Inflammatory macrophage (primary cell): ENCODE measurements around the gene AP1S1.
A peak's percentile ranks its signal among the peaks of the same experiment; 100 is the strongest.

Experiments used
- DNase-seq, 2 donors: peaks; one replicate each; pipeline ENCODE4 v3.0.0-alpha.2; 2020 to 2022

AP1S1 gene

GRCh38 chr7:101125989-101126650 is 28.2 kb upstream of the AP1S1 start:
- DNase-seq, result peak in 1 of 2 donors; percentile 28

DNA sequence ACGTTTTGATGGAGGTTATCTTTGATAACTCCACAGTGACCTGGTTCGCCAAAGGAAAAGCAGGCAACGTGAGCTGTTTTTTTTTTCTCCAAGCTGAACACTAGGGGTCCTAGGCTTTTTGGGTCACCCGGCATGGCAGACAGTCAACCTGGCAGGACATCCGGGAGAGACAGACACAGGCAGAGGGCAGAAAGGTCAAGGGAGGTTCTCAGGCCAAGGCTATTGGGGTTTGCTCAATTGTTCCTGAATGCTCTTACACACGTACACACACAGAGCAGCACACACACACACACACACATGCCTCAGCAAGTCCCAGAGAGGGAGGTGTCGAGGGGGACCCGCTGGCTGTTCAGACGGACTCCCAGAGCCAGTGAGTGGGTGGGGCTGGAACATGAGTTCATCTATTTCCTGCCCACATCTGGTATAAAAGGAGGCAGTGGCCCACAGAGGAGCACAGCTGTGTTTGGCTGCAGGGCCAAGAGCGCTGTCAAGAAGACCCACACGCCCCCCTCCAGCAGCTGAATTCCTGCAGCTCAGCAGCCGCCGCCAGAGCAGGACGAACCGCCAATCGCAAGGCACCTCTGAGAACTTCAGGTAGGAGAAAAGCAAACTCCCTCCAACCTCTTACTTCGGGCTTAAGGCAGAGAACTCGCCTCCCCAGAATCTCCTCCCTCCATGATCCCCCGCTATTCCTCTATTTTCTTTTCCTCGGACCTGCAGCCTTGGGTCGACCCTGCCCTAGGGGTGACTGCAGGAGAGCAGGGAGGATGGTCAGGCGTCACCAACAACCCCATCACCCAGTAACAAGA is 27.4 kb upstream of the AP1S1 start, which contains the start of gene SERPINE1:
Gene SERPINE1, plus strand, starts transcription at position 454 of the 809 bp plus-strand sequence. CDS start 1,290 bp downstream, outside the sequence.
- DNase-seq, result peak; percentile 80 to 95

DNA sequence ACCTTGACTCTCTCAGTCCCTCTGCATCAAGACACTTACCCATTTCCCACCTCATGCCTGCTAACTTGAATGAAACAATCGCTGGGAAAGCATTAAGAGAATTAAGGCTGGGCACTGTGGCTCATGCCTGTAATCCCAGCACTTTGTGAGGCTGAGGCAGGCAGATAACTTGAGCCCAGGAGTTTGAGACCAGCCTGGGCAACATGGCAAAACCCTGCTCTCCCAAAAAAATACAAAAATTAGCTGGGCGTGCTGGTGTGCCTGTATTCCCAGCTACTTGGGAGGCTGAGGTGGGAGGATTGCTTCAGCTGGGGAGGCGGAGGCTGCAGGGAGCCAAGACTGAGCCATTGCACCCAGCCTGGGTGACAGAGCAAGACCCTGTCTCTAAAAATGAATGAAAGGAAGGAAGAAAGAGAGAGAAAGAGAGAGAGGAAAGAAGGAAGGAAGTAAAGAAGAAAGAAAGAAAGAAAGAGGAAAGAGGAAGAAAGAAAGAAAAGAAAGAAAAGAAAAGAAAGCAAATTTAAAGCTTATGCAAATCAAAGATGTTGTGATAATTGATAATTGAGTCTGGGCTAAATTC is 26.7 kb upstream of the AP1S1 start:
- DNase-seq, result no peak

DNA sequence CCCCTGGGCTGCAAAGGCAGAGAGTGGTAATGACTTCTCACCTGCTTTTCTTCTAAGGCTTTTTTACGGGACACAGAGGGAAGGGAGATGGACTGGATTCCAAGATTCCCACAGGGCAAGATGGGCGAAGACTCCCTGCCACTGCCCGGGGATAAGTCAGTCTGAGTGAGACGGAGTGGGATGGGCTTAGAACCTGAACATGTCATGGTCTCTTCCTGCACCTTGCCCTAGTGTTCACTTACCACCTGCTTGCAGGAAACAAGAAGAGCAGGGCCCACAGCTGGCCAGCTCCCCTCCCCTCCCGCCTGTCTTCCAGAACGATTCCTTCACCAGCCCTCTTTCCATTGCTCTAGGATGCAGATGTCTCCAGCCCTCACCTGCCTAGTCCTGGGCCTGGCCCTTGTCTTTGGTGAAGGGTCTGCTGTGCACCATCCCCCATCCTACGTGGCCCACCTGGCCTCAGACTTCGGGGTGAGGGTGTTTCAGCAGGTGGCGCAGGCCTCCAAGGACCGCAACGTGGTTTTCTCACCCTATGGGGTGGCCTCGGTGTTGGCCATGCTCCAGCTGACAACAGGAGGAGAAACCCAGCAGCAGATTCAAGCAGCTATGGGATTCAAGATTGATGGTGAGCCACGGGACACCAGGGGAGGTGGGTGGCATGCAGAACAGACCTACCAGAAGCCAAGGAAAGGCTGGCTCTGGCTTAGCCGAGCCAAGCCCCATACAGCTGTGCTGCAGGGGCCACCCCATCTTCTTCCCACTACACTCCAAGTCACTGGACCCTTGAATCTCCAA is 26.0 kb upstream of the AP1S1 start:
- DNase-seq, result no peak

GRCh38 chr7:101129603-101130117 is 24.6 kb upstream of the AP1S1 start:
- peak in 1 of 2 donors; percentile 20 for DNase-seq

GRCh38 chr7:101132626-101133600 is 21.4 kb upstream of the AP1S1 start:
- peak in 1 of 2 donors; percentile 36 for DNase-seq

DNA sequence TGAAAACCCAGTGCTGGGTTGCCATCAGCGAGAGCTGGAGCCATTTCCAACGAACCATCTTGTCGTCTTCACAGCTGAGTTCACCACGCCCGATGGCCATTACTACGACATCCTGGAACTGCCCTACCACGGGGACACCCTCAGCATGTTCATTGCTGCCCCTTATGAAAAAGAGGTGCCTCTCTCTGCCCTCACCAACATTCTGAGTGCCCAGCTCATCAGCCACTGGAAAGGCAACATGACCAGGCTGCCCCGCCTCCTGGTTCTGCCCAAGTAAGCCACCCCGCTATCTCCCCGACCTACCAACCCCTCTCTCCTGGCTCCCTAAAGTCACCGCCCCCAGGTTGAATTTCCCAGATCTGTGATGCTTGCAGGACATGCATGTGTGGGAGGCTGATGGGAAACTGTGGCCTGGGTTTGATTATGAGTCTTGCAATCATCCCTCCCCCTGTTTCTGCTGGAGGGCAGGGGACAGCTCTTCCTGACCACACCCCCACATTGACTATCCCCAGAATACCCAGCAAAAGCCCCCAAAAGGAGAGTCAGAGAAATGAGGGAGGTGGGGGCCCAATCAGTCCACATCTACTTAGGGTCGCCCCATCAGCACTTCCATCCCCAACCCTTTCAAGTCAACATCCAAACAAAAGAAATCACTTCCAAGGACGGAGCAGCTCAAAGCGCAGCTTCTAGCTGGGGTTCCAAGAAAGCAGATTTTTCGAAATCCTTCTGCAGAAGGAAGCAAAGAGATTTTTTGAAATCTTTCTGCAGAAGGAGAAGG is 20.5 kb upstream of the AP1S1 start:
- peak in 1 of 2 donors; percentile 30 for DNase-seq

- peak; percentile 70 to 75 for DNase-seq
Measured at GRCh38 chr7:101134399-101134980, 19.8 kb upstream of the AP1S1 start.

DNA sequence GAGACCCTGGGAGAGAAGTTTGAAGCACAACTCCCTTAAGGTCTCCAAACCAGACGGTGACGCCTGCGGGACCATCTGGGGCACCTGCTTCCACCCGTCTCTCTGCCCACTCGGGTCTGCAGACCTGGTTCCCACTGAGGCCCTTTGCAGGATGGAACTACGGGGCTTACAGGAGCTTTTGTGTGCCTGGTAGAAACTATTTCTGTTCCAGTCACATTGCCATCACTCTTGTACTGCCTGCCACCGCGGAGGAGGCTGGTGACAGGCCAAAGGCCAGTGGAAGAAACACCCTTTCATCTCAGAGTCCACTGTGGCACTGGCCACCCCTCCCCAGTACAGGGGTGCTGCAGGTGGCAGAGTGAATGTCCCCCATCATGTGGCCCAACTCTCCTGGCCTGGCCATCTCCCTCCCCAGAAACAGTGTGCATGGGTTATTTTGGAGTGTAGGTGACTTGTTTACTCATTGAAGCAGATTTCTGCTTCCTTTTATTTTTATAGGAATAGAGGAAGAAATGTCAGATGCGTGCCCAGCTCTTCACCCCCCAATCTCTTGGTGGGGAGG is 16.5 kb upstream of the AP1S1 start:
- peak; percentile 46 to 52 for DNase-seq

DNA sequence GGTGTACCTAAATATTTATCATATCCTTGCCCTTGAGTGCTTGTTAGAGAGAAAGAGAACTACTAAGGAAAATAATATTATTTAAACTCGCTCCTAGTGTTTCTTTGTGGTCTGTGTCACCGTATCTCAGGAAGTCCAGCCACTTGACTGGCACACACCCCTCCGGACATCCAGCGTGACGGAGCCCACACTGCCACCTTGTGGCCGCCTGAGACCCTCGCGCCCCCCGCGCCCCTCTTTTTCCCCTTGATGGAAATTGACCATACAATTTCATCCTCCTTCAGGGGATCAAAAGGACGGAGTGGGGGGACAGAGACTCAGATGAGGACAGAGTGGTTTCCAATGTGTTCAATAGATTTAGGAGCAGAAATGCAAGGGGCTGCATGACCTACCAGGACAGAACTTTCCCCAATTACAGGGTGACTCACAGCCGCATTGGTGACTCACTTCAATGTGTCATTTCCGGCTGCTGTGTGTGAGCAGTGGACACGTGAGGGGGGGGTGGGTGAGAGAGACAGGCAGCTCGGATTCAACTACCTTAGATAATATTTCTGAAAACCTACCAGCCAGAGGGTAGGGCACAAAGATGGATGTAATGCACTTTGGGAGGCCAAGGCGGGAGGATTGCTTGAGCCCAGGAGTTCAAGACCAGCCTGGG is 15.9 kb upstream of the AP1S1 start:
- peak; percentile 88 to 95 for DNase-seq

- DNase-seq, result no peak
Measured at GRCh38 chr7:101140339-101140699, 14.0 kb upstream of the AP1S1 start.

- no peak for DNase-seq
Measured at GRCh38 chr7:101140746-101141382, 13.4 kb upstream of the AP1S1 start.

GRCh38 chr7:101151908-101152651 is 2.2 kb upstream of the AP1S1 start:
- no peak for DNase-seq

DNA sequence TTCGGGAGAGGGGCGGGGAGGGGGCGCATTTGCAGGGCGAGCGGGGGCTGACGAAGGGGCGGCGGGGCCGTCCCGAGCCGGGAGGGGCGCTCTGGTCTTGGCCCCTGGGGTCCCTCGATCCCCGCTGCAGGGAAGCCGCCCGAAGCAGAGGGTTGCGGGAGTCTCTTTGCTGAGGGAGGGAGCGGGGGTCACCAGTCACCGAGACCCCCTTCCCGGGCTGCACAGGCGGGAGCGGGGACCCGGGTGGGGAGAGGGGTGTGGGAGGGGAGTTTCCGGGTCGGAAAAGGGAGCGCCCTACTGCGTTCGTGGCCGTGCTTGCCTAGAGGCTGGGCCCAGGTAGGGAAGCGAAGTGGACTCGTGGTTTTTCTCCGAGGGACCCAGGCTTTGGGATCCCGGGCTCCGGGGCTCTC is 422 bp downstream of the AP1S1 start:
- DNase-seq, result no peak

GRCh38 chr7:101155303-101155702 is 1.0 kb downstream of the AP1S1 start:
- no peak for DNase-seq

GRCh38 chr7:101156277-101156676 is 2.0 kb downstream of the AP1S1 start:
- no peak for DNase-seq

DNA sequence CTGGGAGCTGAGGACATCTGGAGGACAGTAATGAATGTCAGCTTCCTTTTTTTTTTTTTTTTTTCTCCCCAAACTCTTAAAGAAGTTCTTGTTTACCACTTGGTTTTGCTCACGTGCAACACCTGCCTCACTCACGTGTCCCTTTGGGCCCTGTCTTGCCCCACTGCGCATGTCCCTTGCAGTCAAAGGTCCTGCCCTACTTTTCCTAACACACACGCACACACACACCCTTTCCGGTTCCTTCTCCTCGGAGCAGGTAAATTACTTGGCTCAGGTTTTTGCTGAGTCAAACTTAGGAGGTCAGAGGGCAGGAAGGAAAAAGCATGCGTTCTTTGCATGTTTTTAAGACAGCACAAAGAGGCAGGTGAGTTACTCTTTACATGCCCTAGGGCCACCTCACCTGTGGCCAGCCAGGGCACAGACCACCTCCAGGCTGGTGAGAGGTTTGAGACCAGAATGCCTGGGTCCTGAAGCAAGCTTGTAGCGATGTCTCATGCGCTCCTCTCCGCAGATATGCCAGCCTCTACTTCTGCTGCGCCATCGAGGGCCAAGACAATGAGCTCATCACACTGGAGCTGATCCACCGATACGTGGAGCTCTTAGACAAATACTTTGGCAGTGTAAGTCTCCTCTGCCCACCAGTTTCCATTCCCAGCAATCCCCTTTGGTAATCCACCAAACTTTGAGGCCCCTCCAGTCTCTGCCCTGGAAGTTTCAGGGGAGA is 2.8 kb downstream of the AP1S1 start:
- no peak for DNase-seq
